Osteocyte (in vitro differentiated cells): Measurements from ENCODE around the gene UBAC2. TPM values are rescaled to one million over a fixed set of nuclear protein-coding genes. Genes with fewer than 3 reads are reported as not detected.

Source experiments
- DNase-seq: peaks from one replicate; pipeline ENCODE4 v3.0.0; 2021; ENCODE audit warnings: mixed read lengths; ENCODE audit not compliant: unreplicated experiment; ENCODE audit errors: extremely low spot score
- H3K27ac Mint-ChIP-seq: one replicate; pipeline ENCODE4 v1.8.0; 2021; ENCODE audit warnings: mild to moderate bottlenecking, mixed read lengths; ENCODE audit not compliant: unreplicated experiment
- H3K27me3 Mint-ChIP-seq: one replicate; pipeline ENCODE4 v1.8.0; 2021; ENCODE audit warnings: mixed read lengths; ENCODE audit not compliant: unreplicated experiment
- H3K36me3 Mint-ChIP-seq: one replicate; pipeline ENCODE4 v1.8.0; 2021; ENCODE audit warnings: mixed read lengths; ENCODE audit not compliant: unreplicated experiment
- H3K4me1 Mint-ChIP-seq: one replicate; pipeline ENCODE4 v1.8.0; 2021; ENCODE audit warnings: mixed read lengths; ENCODE audit not compliant: unreplicated experiment
- H3K4me3 Mint-ChIP-seq: one replicate; pipeline ENCODE4 v1.8.0; 2021; ENCODE audit warnings: mild to moderate bottlenecking, moderate library complexity, mixed read lengths; ENCODE audit not compliant: unreplicated experiment
- H3K9me3 Mint-ChIP-seq: one replicate; pipeline ENCODE4 v1.8.0; 2021; ENCODE audit warnings: mixed read lengths; ENCODE audit not compliant: unreplicated experiment
- total RNA-seq: library from RNA; stranded (reverse); gene quantifications from 2 replicates; pipeline ENCODE4 v1.2.1, GENCODE V29; 2021
- TF ChIP-seq, protein P1 (sequence below): fragments of 200-600 bp; sonication (generic); IDR thresholded peaks from 2 replicates; pipeline ENCODE4 v1.5.0; 2021; ENCODE audit warnings: antibody characterized with exemption, mild to moderate bottlenecking, moderate library complexity

The UBAC2 gene
- total RNA-seq, 1 donor from 2014 or later: 64.0 TPM

DNA sequence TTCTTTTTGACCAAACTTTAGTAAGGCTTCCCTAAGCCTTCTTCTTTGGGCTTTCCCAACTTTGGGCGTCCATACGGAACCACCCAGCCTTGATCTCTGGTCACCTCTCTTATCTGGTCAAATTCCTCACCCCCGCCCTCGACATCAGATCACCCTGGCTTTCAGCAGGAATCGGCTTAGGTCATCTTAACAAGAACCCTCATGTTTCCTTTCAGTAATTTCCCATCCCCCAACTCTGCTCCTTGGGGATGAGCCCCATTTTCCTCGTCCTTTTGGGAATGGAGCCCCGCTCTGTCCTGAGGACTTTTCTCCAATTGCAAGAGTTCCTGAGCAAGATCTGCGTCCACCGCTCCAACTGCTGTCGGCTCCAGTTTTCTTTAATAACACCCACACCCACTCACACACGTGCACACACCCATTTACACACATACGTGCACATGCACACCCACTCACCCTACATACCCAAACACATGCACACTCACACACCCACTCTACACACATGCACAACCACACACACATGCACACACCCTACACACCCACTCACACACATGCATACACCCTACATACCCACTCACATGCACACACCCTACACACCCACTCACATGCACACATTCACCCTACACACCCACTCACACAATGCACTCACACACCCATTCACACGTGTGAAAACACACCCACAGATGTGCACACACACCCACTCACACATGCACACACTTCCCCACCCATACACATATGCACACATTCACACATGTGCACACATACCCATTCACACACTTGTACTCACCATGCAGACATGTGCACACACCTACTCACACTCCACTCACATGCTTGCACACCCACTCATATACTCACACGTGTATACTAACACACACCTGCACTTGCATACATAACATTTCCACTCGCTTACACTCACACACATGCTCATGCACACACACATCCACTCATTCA, 213.7 kb downstream of the UBAC2 start:
- Mint-ChIP-seq H3K4me3 (no peak overlapping the region), H3K27ac (no peak overlapping the region), H3K36me3 (peaks cover 2% of the 10 kb centered on the region), H3K4me1 (no peaks in the 10 kb centered on the region), H3K27me3 (peaks cover 32% of the 10 kb centered on the region), H3K9me3 (peaks cover 6% of the 10 kb centered on the region)
- DNase-seq: no peak
- TF ChIP-seq, protein P1, sequence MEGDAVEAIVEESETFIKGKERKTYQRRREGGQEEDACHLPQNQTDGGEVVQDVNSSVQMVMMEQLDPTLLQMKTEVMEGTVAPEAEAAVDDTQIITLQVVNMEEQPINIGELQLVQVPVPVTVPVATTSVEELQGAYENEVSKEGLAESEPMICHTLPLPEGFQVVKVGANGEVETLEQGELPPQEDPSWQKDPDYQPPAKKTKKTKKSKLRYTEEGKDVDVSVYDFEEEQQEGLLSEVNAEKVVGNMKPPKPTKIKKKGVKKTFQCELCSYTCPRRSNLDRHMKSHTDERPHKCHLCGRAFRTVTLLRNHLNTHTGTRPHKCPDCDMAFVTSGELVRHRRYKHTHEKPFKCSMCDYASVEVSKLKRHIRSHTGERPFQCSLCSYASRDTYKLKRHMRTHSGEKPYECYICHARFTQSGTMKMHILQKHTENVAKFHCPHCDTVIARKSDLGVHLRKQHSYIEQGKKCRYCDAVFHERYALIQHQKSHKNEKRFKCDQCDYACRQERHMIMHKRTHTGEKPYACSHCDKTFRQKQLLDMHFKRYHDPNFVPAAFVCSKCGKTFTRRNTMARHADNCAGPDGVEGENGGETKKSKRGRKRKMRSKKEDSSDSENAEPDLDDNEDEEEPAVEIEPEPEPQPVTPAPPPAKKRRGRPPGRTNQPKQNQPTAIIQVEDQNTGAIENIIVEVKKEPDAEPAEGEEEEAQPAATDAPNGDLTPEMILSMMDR: no peak

DNA sequence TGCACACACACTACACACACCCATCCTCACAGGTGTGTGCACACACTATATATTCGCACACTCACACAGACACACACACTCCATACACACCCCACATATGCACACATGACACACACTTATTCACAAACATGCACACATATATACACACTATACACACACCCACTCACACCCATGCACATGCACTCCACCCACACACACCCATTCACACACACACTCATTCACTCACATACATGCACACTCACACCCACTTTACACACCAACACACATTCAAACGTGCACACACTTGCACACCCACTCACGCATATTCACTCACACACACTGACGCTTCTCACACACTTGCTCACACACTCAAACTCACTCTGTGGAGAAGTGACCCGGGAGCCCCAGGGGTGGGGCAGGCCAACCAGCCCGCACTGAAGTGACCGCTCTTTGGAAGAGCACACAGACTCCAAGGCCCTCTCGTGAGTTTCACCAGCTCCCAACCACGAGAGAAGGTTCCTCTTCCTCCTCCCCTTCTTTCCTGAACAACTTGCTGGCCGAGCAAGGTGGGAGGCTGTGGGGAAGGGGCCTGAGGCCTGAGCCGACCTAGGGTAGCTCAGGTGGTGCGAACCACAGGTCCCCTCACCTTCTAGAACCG, 214.5 kb downstream of the UBAC2 start:
- peaks cover 6% of the 10 kb centered on the region for H3K9me3 Mint-ChIP-seq
- DNase-seq: no peak
- no peak overlapping the region for H3K27ac Mint-ChIP-seq
- peaks cover 2% of the 10 kb centered on the region for H3K36me3 Mint-ChIP-seq
- H3K27me3 Mint-ChIP-seq: peaks cover 30% of the 10 kb centered on the region
- H3K4me1 Mint-ChIP-seq: no peaks in the 10 kb centered on the region
- H3K4me3 Mint-ChIP-seq: no peak overlapping the region
- TF ChIP-seq, protein P1: no peak

DNA sequence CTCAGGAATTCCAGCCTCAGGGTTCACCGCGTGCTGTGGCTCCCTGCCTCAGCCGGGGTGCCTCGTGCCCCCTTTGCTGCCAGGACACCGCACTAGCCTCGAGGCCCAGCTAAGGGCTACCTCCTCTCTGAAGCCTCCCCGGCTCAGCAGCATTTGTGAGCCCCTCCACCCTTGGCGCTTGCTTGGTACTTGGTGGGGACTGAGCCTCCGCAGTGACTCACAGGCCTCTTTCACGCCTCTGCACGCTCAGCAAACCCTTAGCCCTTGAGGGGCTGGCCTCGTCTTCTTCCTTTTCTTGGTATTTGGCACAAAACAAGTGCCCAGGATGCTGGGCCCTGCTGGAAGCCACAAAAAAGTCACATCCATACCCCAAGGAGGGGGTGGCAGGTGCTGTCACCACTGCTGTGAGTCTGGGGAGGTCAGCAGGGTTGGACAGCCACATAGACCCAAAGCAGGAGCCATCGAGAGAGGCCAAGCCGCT, 215.2 kb downstream of the UBAC2 start:
- Mint-ChIP-seq H3K4me3 (no peak overlapping the region), H3K36me3 (peaks cover 2% of the 10 kb centered on the region), H3K9me3 (peaks cover 6% of the 10 kb centered on the region), H3K27ac (no peak overlapping the region), H3K4me1 (no peaks in the 10 kb centered on the region), H3K27me3 (peaks cover 31% of the 10 kb centered on the region)
- TF ChIP-seq, protein P1: no peak
- DNase-seq: no peak

DNA sequence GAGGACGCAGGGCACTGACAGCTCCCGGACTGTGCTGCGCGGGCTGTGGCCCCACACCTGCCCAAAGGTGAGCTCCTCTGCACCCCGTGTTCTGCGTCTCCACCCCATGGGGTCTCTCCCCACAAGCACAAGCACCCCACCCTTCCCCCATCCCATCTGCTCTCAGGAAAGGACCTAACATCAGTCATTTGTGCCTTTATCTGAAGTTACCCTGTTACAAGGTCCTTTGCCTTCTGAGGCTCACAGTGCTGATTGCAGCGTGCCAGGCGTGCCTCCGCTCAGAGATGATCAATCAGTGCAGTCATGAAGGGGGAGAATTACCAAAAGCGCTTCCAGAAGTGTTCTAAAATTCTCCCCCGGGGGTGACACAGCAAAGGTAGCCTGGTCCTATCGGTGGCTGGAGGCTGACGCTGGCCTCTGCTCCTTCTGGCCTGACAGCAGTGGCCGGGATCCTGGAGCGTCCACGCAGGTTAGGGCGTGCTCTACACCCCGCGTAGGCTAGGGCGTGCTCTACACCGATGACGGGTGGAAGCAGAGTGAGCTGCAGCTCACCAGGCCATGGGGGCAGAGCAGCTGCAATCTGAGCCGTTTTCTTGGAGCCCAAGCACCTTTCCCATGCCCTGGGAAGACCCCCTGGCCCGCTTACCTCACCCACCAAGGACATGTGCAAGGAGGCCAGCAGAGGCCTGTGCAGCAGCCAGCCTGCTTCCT, 215.9 kb downstream of the UBAC2 start:
- H3K9me3 Mint-ChIP-seq: peaks cover 6% of the 10 kb centered on the region
- no peak overlapping the region for H3K4me3 Mint-ChIP-seq
- no peak for DNase-seq
- H3K36me3 Mint-ChIP-seq: peaks cover 2% of the 10 kb centered on the region
- peaks cover 33% of the 10 kb centered on the region for H3K27me3 Mint-ChIP-seq
- H3K4me1 Mint-ChIP-seq: no peaks in the 10 kb centered on the region
- H3K27ac Mint-ChIP-seq: no peak overlapping the region
- TF ChIP-seq, protein P1: no peak
